ENCODE measurements around the gene VPS8. TPM values are rescaled to one million over a fixed set of nuclear protein-coding genes. Genes with fewer than 3 reads are reported as not detected.

Gene VPS8
- total and polyA plus RNA-seq, 9 of the 15 experiments (the other 6 are each of a cell fraction or from before 2014, with no cell fraction given): 7.2 to 41.0 (median 28.3) TPM

DNA sequence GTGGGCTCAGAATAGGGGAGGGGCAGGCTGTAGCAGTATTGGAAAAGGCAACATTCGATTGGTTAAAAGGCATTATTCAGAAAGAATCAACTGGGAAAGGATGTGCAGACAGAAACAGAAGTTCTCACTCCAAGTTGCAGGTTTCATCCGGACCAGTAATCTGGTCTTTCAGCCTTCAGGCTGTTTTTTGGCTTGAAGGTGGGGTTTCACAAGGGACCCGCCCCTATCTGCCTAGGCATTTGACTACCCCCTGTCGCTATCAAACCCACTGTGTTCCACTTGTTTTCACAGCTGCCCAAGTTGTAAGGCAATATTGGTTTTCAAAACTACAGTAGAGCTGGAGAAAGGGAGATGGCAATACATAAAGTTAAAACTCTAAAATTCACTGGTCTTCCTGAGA, 96.9 kb downstream of the VPS8 start (continued):
- TF ChIP-seq ETS2 (tag; IDR thresholded peaks at IDR 0.05; ENCODE audit: borderline replicate concordance, poor library complexity, severe bottlenecking) (no peak), TOE1 (IDR thresholded peaks at IDR 0.05; ENCODE audit: borderline replicate concordance) (no peak), TOE1 (CRISPR knock-in tag; IDR thresholded peaks at IDR 0.05; ENCODE audit: borderline replicate concordance, low read depth) (no peak), PHF20 (IDR thresholded peaks at IDR 0.05; ENCODE audit: partially characterized antibody) (no peak), SAFB2 (IDR thresholded peaks at IDR 0.05; ENCODE audit: borderline replicate concordance, low read depth, low read length, severe bottlenecking) (no peak), HDAC2 (IDR thresholded peaks at IDR 0.05) (no peak), KDM2B (CRISPR knock-in tag; IDR thresholded peaks at IDR 0.05) (no peak), ELF4 (CRISPR knock-in tag; IDR thresholded peaks at IDR 0.05) (no peak), ZNF589 (CRISPR knock-in tag; IDR thresholded peaks at IDR 0.05; ENCODE audit: low read depth) (no peak)

DNA sequence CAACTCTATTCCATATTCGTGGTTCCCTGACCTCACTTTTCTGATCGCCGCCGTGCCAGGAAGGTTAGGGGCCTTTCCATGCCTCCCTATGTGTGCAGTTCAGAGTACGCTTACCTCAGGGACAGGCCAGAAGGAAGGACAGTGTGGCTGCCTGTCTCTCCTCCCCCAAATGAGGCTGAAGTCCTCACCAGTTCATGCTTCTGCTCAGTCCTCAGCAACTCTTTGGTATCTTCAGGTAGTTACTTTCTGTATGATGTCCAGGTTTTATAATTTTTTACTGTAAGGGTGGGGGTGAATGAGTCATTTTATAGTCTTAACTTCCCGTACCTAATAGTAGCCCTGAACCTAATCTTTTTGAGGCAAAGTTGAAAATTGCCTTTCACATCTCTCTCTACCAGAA, 98.7 kb downstream of the VPS8 start:
- ATAC-seq (peak; percentile 45), DNase-seq (ENCODE audit: extremely low read depth in 1 of 4, low spot score in 3 of 4) (no peak), FAIRE-seq (no peak)
- H3K4me2 ChIP-seq (ENCODE audit: insufficient read depth, low read length): no peak overlapping the region
- peaks cover 8 to 25% of the 10 kb centered on the region in 2 experiments for H3K4me1 ChIP-seq (replicated peaks in 1 of 2; ENCODE audit: control insufficient read depth in 2 of 2, insufficient read depth in 2 of 2, low read length in 2 of 2)
- no peaks in the 10 kb centered on the region for H3K9me1 ChIP-seq (ENCODE audit: control insufficient read depth, insufficient read depth, low read length)
- CTCF ChIA-PET (ENCODE audit: low intra/inter-chr PET ratio): no interaction called here
- H3K27ac ChIP-seq (ENCODE audit: extremely low read depth, low read depth, low read length): no peak overlapping the region
- 80% methylated on average over 6 of the region's 6 CpGs for WGBS (ENCODE audit: insufficient coverage, low coverage, missing lambda C conversion rate)
- H4K20me1 ChIP-seq (replicated peaks; ENCODE audit: control insufficient read depth, insufficient read depth, low read length): no peaks in the 10 kb centered on the region
- no peaks in the 10 kb centered on the region for H3K79me2 ChIP-seq (ENCODE audit: control insufficient read depth, insufficient read depth, low read length)
- in situ Hi-C loops (cut with MboI): no loop called here
- POLR2A ChIA-PET: interaction anchor here (0.9 to 1.1 kb wide), 2 partner anchors 10 to 13 kb away, joined by 3 read pairs; no protein-coding TSS in a partner anchor
- H2AFZ ChIP-seq (ENCODE audit: low read depth, low read length): no peak overlapping the region
- H3K27me3 ChIP-seq (ENCODE audit: control insufficient read depth in 2 of 2, insufficient read depth in 2 of 2, low read length in 2 of 2): no peaks in the 10 kb centered on the region
- H3K36me3 ChIP-seq (ENCODE audit: control insufficient read depth, insufficient read depth, low read length): no peaks in the 10 kb centered on the region; the same call in 2 of the 3 replicates
- H3K4me3 ChIP-seq: no peak overlapping the region
- intact Hi-C loops (cut with micrococcal nuclease): no loop called here
- no peaks in the 10 kb centered on the region for H3K9me3 ChIP-seq (replicated peaks; ENCODE audit: control insufficient read depth, insufficient read depth, low read depth, low read length)
- no TSS peak for BruUV-seq (replicated peaks)
- no peak overlapping the region for H3K9ac ChIP-seq (ENCODE audit: insufficient read depth in 1 of 2, low read depth in 2 of 2, low read length in 2 of 2)
- TF ChIP-seq MAFK (IDR thresholded peaks at IDR 0.05; ENCODE audit: low read length) (no peak), C11orf30 (IDR thresholded peaks at IDR 0.05; ENCODE audit: low read depth) (no peak), CTBP1 (IDR thresholded peaks at IDR 0.05; ENCODE audit: borderline replicate concordance) (no peak)
- TF ChIP-seq, protein P1, sequence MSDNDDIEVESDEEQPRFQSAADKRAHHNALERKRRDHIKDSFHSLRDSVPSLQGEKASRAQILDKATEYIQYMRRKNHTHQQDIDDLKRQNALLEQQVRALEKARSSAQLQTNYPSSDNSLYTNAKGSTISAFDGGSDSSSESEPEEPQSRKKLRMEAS (CRISPR knock-in tag; IDR thresholded peaks at IDR 0.05): no peak
- TF ChIP-seq, protein P2, sequence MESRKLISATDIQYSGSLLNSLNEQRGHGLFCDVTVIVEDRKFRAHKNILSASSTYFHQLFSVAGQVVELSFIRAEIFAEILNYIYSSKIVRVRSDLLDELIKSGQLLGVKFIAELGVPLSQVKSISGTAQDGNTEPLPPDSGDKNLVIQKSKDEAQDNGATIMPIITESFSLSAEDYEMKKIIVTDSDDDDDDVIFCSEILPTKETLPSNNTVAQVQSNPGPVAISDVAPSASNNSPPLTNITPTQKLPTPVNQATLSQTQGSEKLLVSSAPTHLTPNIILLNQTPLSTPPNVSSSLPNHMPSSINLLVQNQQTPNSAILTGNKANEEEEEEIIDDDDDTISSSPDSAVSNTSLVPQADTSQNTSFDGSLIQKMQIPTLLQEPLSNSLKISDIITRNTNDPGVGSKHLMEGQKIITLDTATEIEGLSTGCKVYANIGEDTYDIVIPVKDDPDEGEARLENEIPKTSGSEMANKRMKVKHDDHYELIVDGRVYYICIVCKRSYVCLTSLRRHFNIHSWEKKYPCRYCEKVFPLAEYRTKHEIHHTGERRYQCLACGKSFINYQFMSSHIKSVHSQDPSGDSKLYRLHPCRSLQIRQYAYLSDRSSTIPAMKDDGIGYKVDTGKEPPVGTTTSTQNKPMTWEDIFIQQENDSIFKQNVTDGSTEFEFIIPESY (CRISPR knock-in tag; IDR thresholded peaks at IDR 0.05): no peak
- TF ChIP-seq, protein P3, sequence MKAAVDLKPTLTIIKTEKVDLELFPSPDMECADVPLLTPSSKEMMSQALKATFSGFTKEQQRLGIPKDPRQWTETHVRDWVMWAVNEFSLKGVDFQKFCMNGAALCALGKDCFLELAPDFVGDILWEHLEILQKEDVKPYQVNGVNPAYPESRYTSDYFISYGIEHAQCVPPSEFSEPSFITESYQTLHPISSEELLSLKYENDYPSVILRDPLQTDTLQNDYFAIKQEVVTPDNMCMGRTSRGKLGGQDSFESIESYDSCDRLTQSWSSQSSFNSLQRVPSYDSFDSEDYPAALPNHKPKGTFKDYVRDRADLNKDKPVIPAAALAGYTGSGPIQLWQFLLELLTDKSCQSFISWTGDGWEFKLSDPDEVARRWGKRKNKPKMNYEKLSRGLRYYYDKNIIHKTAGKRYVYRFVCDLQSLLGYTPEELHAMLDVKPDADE (conservative IDR thresholded peaks at IDR 0.05; ENCODE audit: control insufficient read depth, low read depth, low read length): no peak

Measured in K562 (cell line).